Mesodermal cell (in vitro differentiated cells): ENCODE measurements around the gene NPSR1.

ENCODE experiments used
- H3K27ac ChIP-seq: 2 replicates; pipeline ENCODE4 v1.7.0; 2013; ENCODE audit warnings: mild to moderate bottlenecking, low read depth, low read length, moderate library complexity; ENCODE audit not compliant: severe bottlenecking
- H3K36me3 ChIP-seq: 2 replicates; pipeline ENCODE4 v1.7.1; 2013; ENCODE audit warnings: mild to moderate bottlenecking, low read length, moderate library complexity; ENCODE audit not compliant: control insufficient read depth, insufficient read depth
- H3K4me1 ChIP-seq: one replicate; pipeline ENCODE4 v1.7.1; 2013; ENCODE audit warnings: mild to moderate bottlenecking, low read length; ENCODE audit not compliant: insufficient read depth, control insufficient read depth, poor library complexity, severe bottlenecking
- H3K4me3 ChIP-seq: 2 replicates; pipeline ENCODE4 v1.7.0; 2013; ENCODE audit warnings: low read length, control low read depth, mild to moderate bottlenecking; ENCODE audit not compliant: insufficient read depth, poor library complexity, severe bottlenecking; ENCODE audit errors: extremely low read depth
- H3K9me3 ChIP-seq: 2 replicates; pipeline ENCODE4 v1.7.1; 2013; ENCODE audit warnings: mild to moderate bottlenecking, low read length, moderate library complexity; ENCODE audit not compliant: control insufficient read depth
- WGBS, 2 experiments: methylation state at CpG; one replicate each; pipeline ENCODE4 v1.1.5; 2013; ENCODE audit warnings: missing lambda C conversion rate in 2 of 2; ENCODE audit not compliant: insufficient coverage in 2 of 2; 5-methylcytosine and 5-hydroxymethylcytosine counted together

Gene NPSR1

GRCh38 chr7:34662058-34662708, 4.2 kb downstream of the NPSR1 start:
- H3K4me1 ChIP-seq = no peaks in the 10 kb centered on the region
- H3K4me3 ChIP-seq = no peak overlapping the region
- no peak overlapping the region for H3K27ac ChIP-seq
- 74 to 82% methylated on average over 3 to 5 of the region's 8 CpGs for WGBS, 2 experiments
- H3K36me3 ChIP-seq = no peaks in the 10 kb centered on the region
- H3K9me3 ChIP-seq = no peaks in the 10 kb centered on the region

GRCh38 chr7:34664755-34665154, 6.7 kb downstream of the NPSR1 start:
- H3K9me3 ChIP-seq = no peaks in the 10 kb centered on the region
- no peak overlapping the region for H3K27ac ChIP-seq
- no peaks in the 10 kb centered on the region for H3K4me1 ChIP-seq
- H3K4me3 ChIP-seq = no peak overlapping the region
- H3K36me3 ChIP-seq = no peaks in the 10 kb centered on the region

- Histone ChIP-seq H3K4me3 (no peak overlapping the region), H3K27ac (no peak overlapping the region), H3K36me3 (no peaks in the 10 kb centered on the region), H3K9me3 (no peaks in the 10 kb centered on the region), H3K4me1 (no peaks in the 10 kb centered on the region)
- WGBS, 2 experiments = 92 to 96% methylated on average over 5 to 6 of the region's 6 CpGs
These were observed 14.4 kb downstream of the NPSR1 start for GRCh38 chr7:34672430-34672829.

- H3K27ac ChIP-seq = no peak overlapping the region
- 83 to 100% methylated on average over 1 of the region's 3 CpGs for WGBS, 2 experiments
- no peaks in the 10 kb centered on the region for H3K4me1 ChIP-seq
- H3K36me3 ChIP-seq = no peaks in the 10 kb centered on the region
- no peak overlapping the region for H3K4me3 ChIP-seq
- no peaks in the 10 kb centered on the region for H3K9me3 ChIP-seq
These were observed 15.0 kb downstream of the NPSR1 start for GRCh38 chr7:34673066-34673465.

- no peaks in the 10 kb centered on the region for H3K9me3 ChIP-seq
- H3K4me1 ChIP-seq = no peaks in the 10 kb centered on the region
- no peak overlapping the region for H3K27ac ChIP-seq
- no peaks in the 10 kb centered on the region for H3K36me3 ChIP-seq
- no CpG with 5 or more reads among the region's 2 CpGs for WGBS, 2 experiments
- H3K4me3 ChIP-seq = no peak overlapping the region
These were observed 17.8 kb downstream of the NPSR1 start for GRCh38 chr7:34675749-34676374.

GRCh38 chr7:34677491-34677890, 19.5 kb downstream of the NPSR1 start:
- no peaks in the 10 kb centered on the region for H3K4me1 ChIP-seq
- no peaks in the 10 kb centered on the region for H3K36me3 ChIP-seq
- no peaks in the 10 kb centered on the region for H3K9me3 ChIP-seq
- no peak overlapping the region for H3K27ac ChIP-seq
- 60 to 80% methylated on average over 1 of the region's 2 CpGs for WGBS, 2 experiments
- H3K4me3 ChIP-seq = no peak overlapping the region

GRCh38 chr7:34687529-34687928, 29.5 kb downstream of the NPSR1 start:
- no CpG with 5 or more reads among the region's 2 CpGs for WGBS, 2 experiments
- H3K36me3 ChIP-seq = no peaks in the 10 kb centered on the region
- H3K27ac ChIP-seq = no peak overlapping the region
- H3K4me1 ChIP-seq = no peaks in the 10 kb centered on the region
- no peak overlapping the region for H3K4me3 ChIP-seq
- H3K9me3 ChIP-seq = no peaks in the 10 kb centered on the region

- Histone ChIP-seq H3K9me3 (peaks cover 9% of the 10 kb centered on the region), H3K36me3 (no peaks in the 10 kb centered on the region), H3K27ac (no peak overlapping the region), H3K4me3 (no peak overlapping the region), H3K4me1 (no peaks in the 10 kb centered on the region)
- WGBS, 2 experiments = no CpG with 5 or more reads among the region's 1 CpG
These were observed 38.4 kb downstream of the NPSR1 start for GRCh38 chr7:34696415-34696814.

- no peak overlapping the region for H3K27ac ChIP-seq
- no peaks in the 10 kb centered on the region for H3K36me3 ChIP-seq
- 82 to 92% methylated on average over 1 of the region's 2 CpGs for WGBS, 2 experiments
- no peak overlapping the region for H3K4me3 ChIP-seq
- no peaks in the 10 kb centered on the region for H3K9me3 ChIP-seq
- no peaks in the 10 kb centered on the region for H3K4me1 ChIP-seq
These were observed 51.8 kb downstream of the NPSR1 start for GRCh38 chr7:34709771-34710170.

GRCh38 chr7:34718867-34719266, 60.8 kb downstream of the NPSR1 start:
- no peaks in the 10 kb centered on the region for H3K36me3 ChIP-seq
- H3K4me3 ChIP-seq = no peak overlapping the region
- H3K4me1 ChIP-seq = no peaks in the 10 kb centered on the region
- no peak overlapping the region for H3K27ac ChIP-seq
- H3K9me3 ChIP-seq = no peaks in the 10 kb centered on the region
- WGBS, 2 experiments = 63 to 83% methylated on average over 1 of the region's 1 CpG

- WGBS, 2 experiments = 86 to 100% methylated on average over 1 of the region's 3 CpGs
- Histone ChIP-seq H3K27ac (no peak overlapping the region), H3K36me3 (no peaks in the 10 kb centered on the region), H3K4me3 (no peak overlapping the region), H3K4me1 (no peaks in the 10 kb centered on the region), H3K9me3 (no peaks in the 10 kb centered on the region)
These were observed 61.6 kb downstream of the NPSR1 start for GRCh38 chr7:34719636-34720035.
